Gastrocnemius medialis (tissue), 4 donors: ENCODE data around the gene TRDN.

Experiments used
- POLR2A ChIP-seq, 2 donors: fragments of 450-650 bp; IDR thresholded peaks; one replicate each; pipeline ENCODE4 v1.6.1; 2017; ENCODE audit warnings: antibody characterized with exemption in 2 of 2, mild to moderate bottlenecking in 2 of 2, moderate library complexity in 2 of 2
- TF ChIP-seq, protein P1 (sequence below), 5 experiments: fragments of 450-650 bp in 3 of 5; fragments of 200-600 bp in 2 of 5; sonication (generic) in 2 of 5; IDR thresholded peaks in 4 of 5; conservative IDR thresholded peaks in 1 of 5; 1 replicate in 4 of 5; 2 replicates in 1 of 5; pipeline ENCODE4 v1.5.1; 2016 to 2019; ENCODE audit warnings: antibody characterized with exemption in 5 of 5, mild to moderate bottlenecking in 3 of 5, moderate library complexity in 3 of 5

DNA sequence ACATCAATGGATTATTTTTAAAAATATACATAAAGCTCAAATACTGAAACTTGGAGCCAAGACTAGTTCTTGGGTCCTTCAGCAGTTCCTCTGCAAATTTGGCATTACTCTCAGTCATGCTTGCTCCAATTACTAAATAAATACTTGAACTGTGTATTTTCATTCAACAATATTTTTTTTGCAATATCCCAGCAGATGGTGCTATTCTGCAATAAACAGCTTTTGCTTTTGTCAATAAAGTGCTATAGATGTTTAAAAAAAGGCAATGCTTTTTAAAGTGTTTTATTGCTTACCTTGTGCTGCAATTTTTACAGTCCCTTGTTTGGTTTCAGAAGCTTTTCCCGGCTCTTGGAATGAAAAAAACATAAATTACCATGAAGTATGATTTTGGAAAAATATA lies 243.4 kb downstream of the TRDN start:
- TF ChIP-seq, protein P1, sequence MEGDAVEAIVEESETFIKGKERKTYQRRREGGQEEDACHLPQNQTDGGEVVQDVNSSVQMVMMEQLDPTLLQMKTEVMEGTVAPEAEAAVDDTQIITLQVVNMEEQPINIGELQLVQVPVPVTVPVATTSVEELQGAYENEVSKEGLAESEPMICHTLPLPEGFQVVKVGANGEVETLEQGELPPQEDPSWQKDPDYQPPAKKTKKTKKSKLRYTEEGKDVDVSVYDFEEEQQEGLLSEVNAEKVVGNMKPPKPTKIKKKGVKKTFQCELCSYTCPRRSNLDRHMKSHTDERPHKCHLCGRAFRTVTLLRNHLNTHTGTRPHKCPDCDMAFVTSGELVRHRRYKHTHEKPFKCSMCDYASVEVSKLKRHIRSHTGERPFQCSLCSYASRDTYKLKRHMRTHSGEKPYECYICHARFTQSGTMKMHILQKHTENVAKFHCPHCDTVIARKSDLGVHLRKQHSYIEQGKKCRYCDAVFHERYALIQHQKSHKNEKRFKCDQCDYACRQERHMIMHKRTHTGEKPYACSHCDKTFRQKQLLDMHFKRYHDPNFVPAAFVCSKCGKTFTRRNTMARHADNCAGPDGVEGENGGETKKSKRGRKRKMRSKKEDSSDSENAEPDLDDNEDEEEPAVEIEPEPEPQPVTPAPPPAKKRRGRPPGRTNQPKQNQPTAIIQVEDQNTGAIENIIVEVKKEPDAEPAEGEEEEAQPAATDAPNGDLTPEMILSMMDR (IDR thresholded peaks at IDR 0.05 in 4 of 5, conservative IDR thresholded peaks at IDR 0.05 in 1 of 5): peak in 4 of 5 experiments; percentile 10 to 36 (median 22)
- TF ChIP-seq POLR2A (IDR thresholded peaks at IDR 0.05): no peak
